ACC112 (cell line): Measurements from ENCODE around the gene CD44.

Experiments used
- H2AFZ ChIP-seq: fragments of 200-600 bp; sonication (generic); one replicate; pipeline ENCODE4 v1.6.0; 2017; ENCODE audit warnings: antibody characterized with exemption, low read length; ENCODE audit not compliant: unreplicated experiment
- H3K27ac ChIP-seq: fragments of 200-600 bp; sonication (generic); 2 replicates; pipeline ENCODE4 v1.5.1; 2014; ENCODE audit warnings: low read depth, mild to moderate bottlenecking, antibody characterized with exemption, low read length, moderate library complexity
- H3K27me3 ChIP-seq: fragments of 200-600 bp; sonication (generic); 2 replicates; pipeline ENCODE4 v1.6.1; 2014; ENCODE audit warnings: mild to moderate bottlenecking, antibody characterized with exemption, low read length, moderate library complexity, mixed read lengths; ENCODE audit not compliant: insufficient read depth
- H3K36me3 ChIP-seq: fragments of 200-600 bp; sonication (generic); 2 replicates; pipeline ENCODE4 v1.6.1; 2016; ENCODE audit warnings: mild to moderate bottlenecking, antibody characterized with exemption, low read length, moderate library complexity, mixed read lengths; ENCODE audit not compliant: insufficient read depth
- H3K4me1 ChIP-seq: fragments of 200-600 bp; sonication (generic); one replicate; pipeline ENCODE4 v1.6.1; 2016; ENCODE audit warnings: low read length, mixed read lengths; ENCODE audit not compliant: insufficient read depth, unreplicated experiment, control insufficient read depth
- H3K4me3 ChIP-seq: fragments of 200-600 bp; sonication (generic); 2 replicates; pipeline ENCODE4 v1.5.1; 2014; ENCODE audit warnings: mild to moderate bottlenecking, low read depth, low read length
- H3K79me2 ChIP-seq: fragments of 200-600 bp; sonication (generic); one replicate; pipeline ENCODE4 v1.6.0; 2016; ENCODE audit warnings: low read length; ENCODE audit not compliant: control insufficient read depth, unreplicated experiment, insufficient read depth

CD44 gene

GRCh38 chr11:35228328-35228725, 89.4 kb downstream of the CD44 start:
- H3K36me3 ChIP-seq = peaks cover 75% of the 10 kb centered on the region

GRCh38 chr11:35230388-35230787, 91.4 kb downstream of the CD44 start:
- Histone ChIP-seq H3K27me3 (no peaks in the 10 kb centered on the region), H3K4me3 (no peak overlapping the region), H3K27ac (no peak overlapping the region), H3K4me1 (no peaks in the 10 kb centered on the region), H3K36me3 (peaks cover 55% of the 10 kb centered on the region), H2AFZ (no peak overlapping the region), H3K79me2 (no peaks in the 10 kb centered on the region)

More at GRCh38 chr11:35228328-35228725, 89.4 kb downstream of the CD44 start:
- no peaks in the 10 kb centered on the region for H3K27me3 ChIP-seq
- no peak overlapping the region for H2AFZ ChIP-seq
- no peak overlapping the region for H3K27ac ChIP-seq
- H3K4me3 ChIP-seq = no peak overlapping the region
- H3K4me1 ChIP-seq = no peaks in the 10 kb centered on the region
- H3K79me2 ChIP-seq = no peaks in the 10 kb centered on the region

GRCh38 chr11:35231076-35231860, 92.3 kb downstream of the CD44 start:
- H2AFZ ChIP-seq = no peak overlapping the region
- no peaks in the 10 kb centered on the region for H3K79me2 ChIP-seq
- peaks cover 48% of the 10 kb centered on the region for H3K36me3 ChIP-seq
- H3K4me1 ChIP-seq = peaks cover under 1% of the 10 kb centered on the region
- H3K27ac ChIP-seq = no peak overlapping the region
- no peaks in the 10 kb centered on the region for H3K27me3 ChIP-seq
- H3K4me3 ChIP-seq = no peak overlapping the region

GRCh38 chr11:35232891-35233330, 93.9 kb downstream of the CD44 start:
- H2AFZ ChIP-seq = no peak overlapping the region
- H3K79me2 ChIP-seq = no peaks in the 10 kb centered on the region
- H3K36me3 ChIP-seq = peaks cover 38% of the 10 kb centered on the region
- H3K4me3 ChIP-seq = no peak overlapping the region
- no peak overlapping the region for H3K27ac ChIP-seq
- peaks cover 6% of the 10 kb centered on the region for H3K4me1 ChIP-seq
- H3K27me3 ChIP-seq = no peaks in the 10 kb centered on the region

GRCh38 chr11:35233518-35233917, 94.5 kb downstream of the CD44 start:
- Histone ChIP-seq H3K4me3 (no peak overlapping the region), H3K79me2 (no peaks in the 10 kb centered on the region), H3K27me3 (no peaks in the 10 kb centered on the region), H2AFZ (no peak overlapping the region), H3K36me3 (peaks cover 31% of the 10 kb centered on the region), H3K27ac (no peak overlapping the region), H3K4me1 (peaks cover 6% of the 10 kb centered on the region)

GRCh38 chr11:35234460-35235156, 95.6 kb downstream of the CD44 start:
- no peak overlapping the region for H3K27ac ChIP-seq
- H3K36me3 ChIP-seq = peaks cover 21% of the 10 kb centered on the region; the same call in 1 of the 2 replicates
- H3K79me2 ChIP-seq = no peaks in the 10 kb centered on the region
- H3K27me3 ChIP-seq = no peaks in the 10 kb centered on the region
- no peak overlapping the region for H2AFZ ChIP-seq
- peaks cover 6% of the 10 kb centered on the region for H3K4me1 ChIP-seq
- no peak overlapping the region for H3K4me3 ChIP-seq

GRCh38 chr11:35235157-35235468, 96.1 kb downstream of the CD44 start:
- no peak overlapping the region for H3K27ac ChIP-seq

GRCh38 chr11:35235498-35235897, 96.5 kb downstream of the CD44 start:
- peaks cover 6% of the 10 kb centered on the region for H3K4me1 ChIP-seq

More at GRCh38 chr11:35235157-35235468, 96.1 kb downstream of the CD44 start:
- Histone ChIP-seq H3K4me1 (peaks cover 6% of the 10 kb centered on the region), H2AFZ (no peak overlapping the region), H3K27me3 (no peaks in the 10 kb centered on the region), H3K36me3 (peaks cover 16% of the 10 kb centered on the region; the same call in 1 of the 2 replicates), H3K79me2 (no peaks in the 10 kb centered on the region), H3K4me3 (no peak overlapping the region)

GRCh38 chr11:35235936-35236666, 97.1 kb downstream of the CD44 start:
- H3K4me1 ChIP-seq = peaks cover 6% of the 10 kb centered on the region
- peaks cover 12% of the 10 kb centered on the region; the same call in 1 of the 2 replicates for H3K36me3 ChIP-seq
- no peak overlapping the region for H3K4me3 ChIP-seq
- H3K27ac ChIP-seq = no peak overlapping the region
- no peaks in the 10 kb centered on the region for H3K79me2 ChIP-seq
- H2AFZ ChIP-seq = no peak overlapping the region
- H3K27me3 ChIP-seq = no peaks in the 10 kb centered on the region

More at GRCh38 chr11:35235498-35235897, 96.5 kb downstream of the CD44 start:
- Histone ChIP-seq H3K36me3 (peaks cover 14% of the 10 kb centered on the region; the same call in 1 of the 2 replicates), H2AFZ (no peak overlapping the region), H3K79me2 (no peaks in the 10 kb centered on the region), H3K4me3 (no peak overlapping the region), H3K27ac (no peak overlapping the region), H3K27me3 (no peaks in the 10 kb centered on the region)

- Histone ChIP-seq H2AFZ (no peak overlapping the region), H3K4me3 (no peak overlapping the region), H3K4me1 (peaks cover 6% of the 10 kb centered on the region), H3K27ac (no peak overlapping the region), H3K79me2 (no peaks in the 10 kb centered on the region), H3K36me3 (peaks cover 7% of the 10 kb centered on the region; the same call in 1 of the 2 replicates), H3K27me3 (no peaks in the 10 kb centered on the region)
Measured at GRCh38 chr11:35236667-35237003, 97.7 kb downstream of the CD44 start.
